ENCODE measurements around the gene FXYD2.

Gene FXYD2

GRCh38 chr11:117809236-117810055, 15.1 kb downstream of the FXYD2 start:
- H3K9me3 Mint-ChIP-seq (ENCODE audit: low read depth): no peaks in the 10 kb centered on the region
- H3K27me3 Mint-ChIP-seq: peaks cover 2% of the 10 kb centered on the region
- peaks cover 20% of the 10 kb centered on the region for H3K4me1 Mint-ChIP-seq (ENCODE audit: low read depth)
- peak overlapping the region; percentile 17 for H3K27ac Mint-ChIP-seq
- no peaks in the 10 kb centered on the region for H3K36me3 Mint-ChIP-seq
- peak overlapping the region; percentile 17 for H3K4me3 Mint-ChIP-seq

GRCh38 chr11:117808784-117809183, 15.8 kb downstream of the FXYD2 start:
- peaks cover 2% of the 10 kb centered on the region for H3K27me3 Mint-ChIP-seq
- H3K4me3 Mint-ChIP-seq: no peak overlapping the region
- no peak overlapping the region for H3K27ac Mint-ChIP-seq
- H3K9me3 Mint-ChIP-seq (ENCODE audit: low read depth): no peaks in the 10 kb centered on the region
- peaks cover 13% of the 10 kb centered on the region for H3K4me1 Mint-ChIP-seq (ENCODE audit: low read depth)
- no peaks in the 10 kb centered on the region for H3K36me3 Mint-ChIP-seq

- Mint-ChIP-seq H3K4me1 (ENCODE audit: low read depth) (peaks cover 9% of the 10 kb centered on the region), H3K27ac (no peak overlapping the region), H3K36me3 (no peaks in the 10 kb centered on the region), H3K27me3 (peaks cover 2% of the 10 kb centered on the region), H3K4me3 (no peak overlapping the region), H3K9me3 (ENCODE audit: low read depth) (no peaks in the 10 kb centered on the region)
These were observed 16.8 kb downstream of the FXYD2 start for GRCh38 chr11:117807482-117808327.

GRCh38 chr11:117806846-117807245, 17.7 kb downstream of the FXYD2 start:
- H3K27ac Mint-ChIP-seq: no peak overlapping the region
- no peaks in the 10 kb centered on the region for H3K36me3 Mint-ChIP-seq
- no peaks in the 10 kb centered on the region for H3K9me3 Mint-ChIP-seq (ENCODE audit: low read depth)
- H3K4me3 Mint-ChIP-seq: no peak overlapping the region
- peaks cover 2% of the 10 kb centered on the region for H3K27me3 Mint-ChIP-seq
- H3K4me1 Mint-ChIP-seq (ENCODE audit: low read depth): peaks cover 9% of the 10 kb centered on the region

GRCh38 chr11:117805045-117805444, 19.5 kb downstream of the FXYD2 start:
- Mint-ChIP-seq H3K4me1 (ENCODE audit: low read depth) (peaks cover 9% of the 10 kb centered on the region), H3K36me3 (no peaks in the 10 kb centered on the region), H3K27me3 (peaks cover 2% of the 10 kb centered on the region), H3K4me3 (no peak overlapping the region), H3K27ac (no peak overlapping the region), H3K9me3 (ENCODE audit: low read depth) (no peaks in the 10 kb centered on the region)

- no peak overlapping the region for H3K27ac Mint-ChIP-seq
- H3K4me3 Mint-ChIP-seq: no peak overlapping the region
- H3K4me1 Mint-ChIP-seq (ENCODE audit: low read depth): peaks cover 3% of the 10 kb centered on the region
- peaks cover 2% of the 10 kb centered on the region for H3K27me3 Mint-ChIP-seq
- no peaks in the 10 kb centered on the region for H3K9me3 Mint-ChIP-seq (ENCODE audit: low read depth)
- H3K36me3 Mint-ChIP-seq: no peaks in the 10 kb centered on the region
These were observed 20.6 kb downstream of the FXYD2 start for GRCh38 chr11:117803896-117804295.

- Mint-ChIP-seq H3K27me3 (peaks cover 10% of the 10 kb centered on the region), H3K27ac (no peak overlapping the region), H3K4me3 (no peak overlapping the region), H3K4me1 (ENCODE audit: low read depth) (peaks cover 15% of the 10 kb centered on the region), H3K9me3 (ENCODE audit: low read depth) (no peaks in the 10 kb centered on the region), H3K36me3 (no peaks in the 10 kb centered on the region)
These were observed 24.9 kb downstream of the FXYD2 start for GRCh38 chr11:117799634-117800033.

- Mint-ChIP-seq H3K27me3 (peaks cover 30% of the 10 kb centered on the region), H3K4me3 (peak within 1 kb of the TSS; percentile 71), H3K36me3 (no peaks in the 10 kb centered on the region)
These were observed 27.5 kb downstream of the FXYD2 start, which contains the start of gene DSCAML1 for GRCh38 chr11:117796872-117797529. Gene DSCAML1, minus strand, starts transcription at chr11:117797216. Its CDS starts 137 bp downstream, at chr11:117797079.

GRCh38 chr11:117796456-117796871, 28.1 kb downstream of the FXYD2 start:
- Mint-ChIP-seq H3K27ac (no peak overlapping the region), H3K36me3 (no peaks in the 10 kb centered on the region), H3K4me1 (ENCODE audit: low read depth) (peaks cover 15% of the 10 kb centered on the region), H3K4me3 (peak overlapping the region; percentile 53), H3K9me3 (ENCODE audit: low read depth) (no peaks in the 10 kb centered on the region), H3K27me3 (peaks cover 30% of the 10 kb centered on the region)

More at GRCh38 chr11:117796872-117797529, 27.5 kb downstream of the FXYD2 start, which contains the start of gene DSCAML1:
- Mint-ChIP-seq H3K27ac (no peak within 1 kb of the TSS), H3K4me1 (ENCODE audit: low read depth) (peaks cover 15% of the 10 kb centered on the region), H3K9me3 (ENCODE audit: low read depth) (no peaks in the 10 kb centered on the region)

- peaks cover 30% of the 10 kb centered on the region for H3K27me3 Mint-ChIP-seq
- H3K9me3 Mint-ChIP-seq (ENCODE audit: low read depth): no peaks in the 10 kb centered on the region
- H3K4me3 Mint-ChIP-seq: peak overlapping the region; percentile 64
- no peaks in the 10 kb centered on the region for H3K36me3 Mint-ChIP-seq
- peaks cover 15% of the 10 kb centered on the region for H3K4me1 Mint-ChIP-seq (ENCODE audit: low read depth)
- no peak overlapping the region for H3K27ac Mint-ChIP-seq
These were observed 28.7 kb downstream of the FXYD2 start for GRCh38 chr11:117795638-117796455.

GRCh38 chr11:117794772-117795629, 29.5 kb downstream of the FXYD2 start:
- H3K9me3 Mint-ChIP-seq (ENCODE audit: low read depth): no peaks in the 10 kb centered on the region
- peak overlapping the region; percentile 64 for H3K4me3 Mint-ChIP-seq
- H3K4me1 Mint-ChIP-seq (ENCODE audit: low read depth): peaks cover 15% of the 10 kb centered on the region
- peaks cover 30% of the 10 kb centered on the region for H3K27me3 Mint-ChIP-seq
- no peak overlapping the region for H3K27ac Mint-ChIP-seq
- no peaks in the 10 kb centered on the region for H3K36me3 Mint-ChIP-seq

GRCh38 chr11:117794135-117794534, 30.4 kb downstream of the FXYD2 start:
- Mint-ChIP-seq H3K4me3 (no peak overlapping the region), H3K9me3 (ENCODE audit: low read depth) (no peaks in the 10 kb centered on the region), H3K27me3 (peaks cover 30% of the 10 kb centered on the region), H3K4me1 (ENCODE audit: low read depth) (peaks cover 15% of the 10 kb centered on the region), H3K27ac (no peak overlapping the region), H3K36me3 (no peaks in the 10 kb centered on the region)

- no peak overlapping the region for H3K4me3 Mint-ChIP-seq
- no peaks in the 10 kb centered on the region for H3K36me3 Mint-ChIP-seq
- H3K27me3 Mint-ChIP-seq: peaks cover 30% of the 10 kb centered on the region
- no peak overlapping the region for H3K27ac Mint-ChIP-seq
- H3K9me3 Mint-ChIP-seq (ENCODE audit: low read depth): no peaks in the 10 kb centered on the region
- peaks cover 15% of the 10 kb centered on the region for H3K4me1 Mint-ChIP-seq (ENCODE audit: low read depth)
These were observed 31.0 kb downstream of the FXYD2 start for GRCh38 chr11:117793583-117793982.
